ENCODE results near the gene SYK.

Gene SYK

GRCh38 chr9:90843525-90843924 lies 41.9 kb downstream of the SYK start:
- no peak overlapping the region for H3K4me3 ChIP-seq (ENCODE audit: control insufficient read depth, low read depth, low read length)
- TF ChIP-seq, protein P1, sequence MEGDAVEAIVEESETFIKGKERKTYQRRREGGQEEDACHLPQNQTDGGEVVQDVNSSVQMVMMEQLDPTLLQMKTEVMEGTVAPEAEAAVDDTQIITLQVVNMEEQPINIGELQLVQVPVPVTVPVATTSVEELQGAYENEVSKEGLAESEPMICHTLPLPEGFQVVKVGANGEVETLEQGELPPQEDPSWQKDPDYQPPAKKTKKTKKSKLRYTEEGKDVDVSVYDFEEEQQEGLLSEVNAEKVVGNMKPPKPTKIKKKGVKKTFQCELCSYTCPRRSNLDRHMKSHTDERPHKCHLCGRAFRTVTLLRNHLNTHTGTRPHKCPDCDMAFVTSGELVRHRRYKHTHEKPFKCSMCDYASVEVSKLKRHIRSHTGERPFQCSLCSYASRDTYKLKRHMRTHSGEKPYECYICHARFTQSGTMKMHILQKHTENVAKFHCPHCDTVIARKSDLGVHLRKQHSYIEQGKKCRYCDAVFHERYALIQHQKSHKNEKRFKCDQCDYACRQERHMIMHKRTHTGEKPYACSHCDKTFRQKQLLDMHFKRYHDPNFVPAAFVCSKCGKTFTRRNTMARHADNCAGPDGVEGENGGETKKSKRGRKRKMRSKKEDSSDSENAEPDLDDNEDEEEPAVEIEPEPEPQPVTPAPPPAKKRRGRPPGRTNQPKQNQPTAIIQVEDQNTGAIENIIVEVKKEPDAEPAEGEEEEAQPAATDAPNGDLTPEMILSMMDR (IDR thresholded peaks at IDR 0.05; ENCODE audit: control insufficient read depth, insufficient read depth, low read depth, low read length, missing control alignments): no peak
- no peak for DNase-seq (ENCODE audit: low read depth)

DNA sequence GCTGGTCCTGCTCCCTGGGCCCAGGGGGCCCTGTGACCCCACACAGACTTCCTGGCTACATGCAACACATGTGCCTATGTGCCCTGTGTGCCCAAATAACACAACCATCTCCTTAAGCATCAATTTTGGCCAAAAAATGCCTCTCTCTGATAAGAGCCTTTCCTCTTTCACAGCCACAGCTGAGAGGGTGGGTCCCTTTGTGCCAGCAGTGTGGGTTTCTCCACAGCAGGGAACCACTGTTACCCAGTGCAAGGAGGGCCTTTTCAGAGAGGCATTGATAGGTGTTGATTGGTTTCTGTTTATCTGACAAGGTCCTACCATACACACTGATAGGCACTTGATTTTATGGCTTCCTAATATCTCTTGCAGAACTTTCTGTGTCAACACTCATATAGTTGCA lies 42.7 kb downstream of the SYK start:
- DNase-seq (ENCODE audit: low read depth): no peak
- H3K4me3 ChIP-seq (ENCODE audit: control insufficient read depth, low read depth, low read length): no peak overlapping the region
- TF ChIP-seq, protein P1 (IDR thresholded peaks at IDR 0.05; ENCODE audit: control insufficient read depth, insufficient read depth, low read depth, low read length, missing control alignments): no peak

DNA sequence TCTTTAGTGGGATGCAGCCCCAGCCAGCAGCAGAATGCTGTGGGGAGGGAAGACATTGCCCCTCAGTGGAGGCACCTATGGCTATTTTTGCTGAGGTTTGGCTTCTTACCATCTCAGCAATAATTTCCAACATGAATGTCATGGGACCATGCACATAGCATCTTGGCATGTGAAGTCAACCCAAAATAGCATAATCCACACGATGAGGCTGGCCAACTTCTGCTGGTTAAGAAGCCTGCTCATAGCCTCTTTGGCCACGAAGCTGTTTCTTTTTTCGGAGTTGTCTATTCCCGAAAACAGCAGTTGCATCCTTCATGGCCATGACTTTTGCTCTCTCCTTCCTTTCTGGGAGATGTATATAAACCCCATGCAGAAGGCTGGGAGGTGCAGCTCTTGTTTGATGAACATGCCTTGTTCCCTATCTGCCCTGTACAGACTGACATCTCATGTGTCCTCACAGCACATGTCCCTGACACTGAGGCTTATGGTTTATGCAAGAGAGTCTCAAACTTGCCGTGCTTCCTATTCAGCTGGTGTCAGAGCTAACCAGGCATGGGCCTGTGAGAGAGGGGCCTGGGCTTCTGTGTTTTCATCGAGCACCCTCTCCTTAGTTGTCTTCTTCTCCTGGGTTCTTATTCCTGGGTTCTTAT lies 45.3 kb downstream of the SYK start:
- TF ChIP-seq, protein P1 (IDR thresholded peaks at IDR 0.05; ENCODE audit: control insufficient read depth, insufficient read depth, low read depth, low read length, missing control alignments): no peak
- H3K4me3 ChIP-seq (ENCODE audit: control insufficient read depth, low read depth, low read length): no peak overlapping the region
- DNase-seq (ENCODE audit: low read depth): no peak

DNA sequence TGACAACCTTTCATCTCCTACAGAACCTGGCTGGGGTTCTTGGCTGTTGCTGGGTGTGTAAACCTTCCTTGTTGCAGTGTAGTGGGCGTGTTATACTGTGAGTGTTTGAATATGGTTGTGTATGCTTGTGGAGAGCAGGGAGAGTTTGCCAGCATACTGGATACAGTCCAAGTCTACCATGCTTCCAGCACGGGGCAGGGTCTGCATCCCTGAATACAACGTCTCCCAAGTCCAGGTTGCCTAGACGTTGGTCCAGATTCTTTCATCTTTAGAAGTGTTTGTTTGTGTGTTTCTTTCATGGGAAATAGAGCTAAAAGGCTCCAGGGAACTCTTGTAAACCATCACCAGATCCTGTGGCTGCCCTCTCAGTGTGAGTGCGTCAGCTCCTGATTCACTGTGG lies 46.4 kb downstream of the SYK start:
- DNase-seq (ENCODE audit: low read depth): no peak
- TF ChIP-seq, protein P1 (IDR thresholded peaks at IDR 0.05; ENCODE audit: control insufficient read depth, insufficient read depth, low read depth, low read length, missing control alignments): no peak
- no peak overlapping the region for H3K4me3 ChIP-seq (ENCODE audit: control insufficient read depth, low read depth, low read length)

DNA sequence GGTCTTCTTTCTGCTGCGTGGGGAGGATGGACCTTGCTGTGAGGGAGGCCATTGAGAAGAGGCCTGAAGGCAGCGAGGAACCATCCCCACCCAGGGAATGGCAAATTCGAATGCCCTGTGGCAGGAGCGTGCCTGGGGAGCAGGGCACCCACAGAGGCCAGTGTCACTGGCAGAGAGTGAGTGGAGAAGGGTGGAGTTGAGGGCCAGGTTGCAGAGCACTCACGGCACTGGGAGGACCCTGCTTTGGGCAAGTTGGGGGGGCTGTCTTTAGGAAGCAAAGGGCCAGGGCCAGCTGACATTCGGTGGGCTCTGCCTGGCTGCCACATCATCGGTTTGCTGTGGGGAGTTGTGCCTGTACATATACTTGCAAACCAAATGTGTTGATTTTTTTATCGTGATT lies 47.2 kb downstream of the SYK start:
- TF ChIP-seq, protein P1 (IDR thresholded peaks at IDR 0.05; ENCODE audit: control insufficient read depth, insufficient read depth, low read depth, low read length, missing control alignments): no peak
- no peak for DNase-seq (ENCODE audit: low read depth)
- no peak overlapping the region for H3K4me3 ChIP-seq (ENCODE audit: control insufficient read depth, low read depth, low read length)

DNA sequence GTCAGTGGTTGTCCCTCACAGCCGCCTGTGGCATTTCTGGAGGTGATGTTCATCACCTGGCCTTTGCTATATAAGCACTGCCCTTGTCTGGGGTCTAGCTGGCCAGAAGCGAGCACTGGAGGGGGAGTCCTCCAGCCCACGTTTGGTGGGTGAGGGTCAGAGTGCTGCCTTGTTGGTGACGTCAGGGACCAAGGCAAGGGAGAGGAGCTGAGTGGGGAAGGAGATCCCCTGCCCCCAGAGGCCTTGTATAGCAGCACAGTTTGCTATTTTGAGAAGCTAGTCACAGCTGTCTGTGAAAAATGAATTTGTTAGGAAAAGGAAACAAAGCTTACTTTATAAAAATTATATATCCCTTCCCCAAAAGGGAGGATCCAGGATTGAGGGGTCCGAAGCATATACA lies 49.8 kb downstream of the SYK start:
- TF ChIP-seq, protein P1 (IDR thresholded peaks at IDR 0.05; ENCODE audit: control insufficient read depth, insufficient read depth, low read depth, low read length, missing control alignments): no peak
- DNase-seq (ENCODE audit: low read depth): no peak
- no peak overlapping the region for H3K4me3 ChIP-seq (ENCODE audit: control insufficient read depth, low read depth, low read length)

Data from AG09309 (cell line).